HG03175 (cell line): ENCODE data around the gene TNC.
"Not testable (repeated sequence)": the region's sequence is repeated elsewhere in the genome, so short reads cannot be mapped to it uniquely, and the experiment has no call there.

Experiments
- ATAC-seq: cut with Tn5 transposase; IDR thresholded peaks from one replicate; pipeline ENCODE4 v1.9.1; 2021; ENCODE audit warnings: mild to moderate bottlenecking, moderate library complexity; ENCODE audit not compliant: unreplicated experiment

The TNC gene

GRCh38 chr9:115135821-115136778 lies 18.1 kb upstream of the TNC start:
- ATAC-seq, result no peak

- no peak for ATAC-seq
Measured at GRCh38 chr9:115134941-115135340, 17.0 kb upstream of the TNC start.

GRCh38 chr9:115133649-115134048 lies 15.7 kb upstream of the TNC start:
- no peak for ATAC-seq

- ATAC-seq, result no peak
Measured at GRCh38 chr9:115132648-115133047, 14.7 kb upstream of the TNC start.

- no peak for ATAC-seq
Measured at GRCh38 chr9:115130176-115130575, 12.2 kb upstream of the TNC start.

GRCh38 chr9:115128726-115129125 lies 10.8 kb upstream of the TNC start:
- not testable (repeated sequence) for ATAC-seq

GRCh38 chr9:115127191-115127817 lies 9.3 kb upstream of the TNC start:
- ATAC-seq, result no peak

GRCh38 chr9:115126404-115126803 lies 8.4 kb upstream of the TNC start:
- no peak for ATAC-seq

- no peak for ATAC-seq
Measured at GRCh38 chr9:115122937-115123336, 5.0 kb upstream of the TNC start.

GRCh38 chr9:115121181-115121580 lies 3.2 kb upstream of the TNC start:
- ATAC-seq, result no peak

- no peak for ATAC-seq
Measured at GRCh38 chr9:115118879-115119218, 892 bp upstream of the TNC start.

GRCh38 chr9:115116421-115117284 lies 1.3 kb downstream of the TNC start:
- no peak for ATAC-seq

GRCh38 chr9:115115924-115116323 lies 2.0 kb downstream of the TNC start:
- ATAC-seq, result no peak

GRCh38 chr9:115115117-115115880 lies 2.7 kb downstream of the TNC start:
- no peak for ATAC-seq

GRCh38 chr9:115114546-115114945 lies 3.4 kb downstream of the TNC start:
- no peak for ATAC-seq

- ATAC-seq, result no peak
Measured at GRCh38 chr9:115114084-115114483, 3.9 kb downstream of the TNC start.

GRCh38 chr9:115111874-115112273 lies 6.1 kb downstream of the TNC start:
- ATAC-seq, result no peak

- no peak for ATAC-seq
Measured at GRCh38 chr9:115109486-115109885, 8.5 kb downstream of the TNC start.

GRCh38 chr9:115107701-115108100 lies 10.3 kb downstream of the TNC start:
- ATAC-seq, result no peak

GRCh38 chr9:115106642-115107041 lies 11.3 kb downstream of the TNC start:
- ATAC-seq, result no peak

GRCh38 chr9:115106001-115106400 lies 12.0 kb downstream of the TNC start:
- ATAC-seq, result no peak
